Measurements from ENCODE around the gene PHTF2.
"Not testable (repeated sequence)": the region's sequence is repeated elsewhere in the genome, so short reads cannot be mapped to it uniquely, and the experiment has no call there.

PHTF2 gene

GRCh38 chr7:77830649-77831355, 32.2 kb downstream of the PHTF2 start:
- H3K9ac ChIP-seq (ENCODE audit: low read length in 2 of 2) = no peak overlapping the region
- no peaks in the 10 kb centered on the region for H3K9me3 ChIP-seq (ENCODE audit: control insufficient read depth in 2 of 2, low read length in 2 of 2)
- no peaks in the 10 kb centered on the region for H3K4me1 ChIP-seq (ENCODE audit: control insufficient read depth, insufficient read depth, low read length)
- no peak overlapping the region for H3K27ac ChIP-seq (ENCODE audit: low read length)
- no peak overlapping the region for H3K4me3 ChIP-seq (ENCODE audit: low read length in 2 of 2)
- no peaks in the 10 kb centered on the region for H3K27me3 ChIP-seq (ENCODE audit: control insufficient read depth in 1 of 2, insufficient read depth in 2 of 2, low read length in 2 of 2)
- no peaks in the 10 kb centered on the region for H3K36me3 ChIP-seq (ENCODE audit: control insufficient read depth in 2 of 2, insufficient read depth in 2 of 2, low read length in 2 of 2)

DNA sequence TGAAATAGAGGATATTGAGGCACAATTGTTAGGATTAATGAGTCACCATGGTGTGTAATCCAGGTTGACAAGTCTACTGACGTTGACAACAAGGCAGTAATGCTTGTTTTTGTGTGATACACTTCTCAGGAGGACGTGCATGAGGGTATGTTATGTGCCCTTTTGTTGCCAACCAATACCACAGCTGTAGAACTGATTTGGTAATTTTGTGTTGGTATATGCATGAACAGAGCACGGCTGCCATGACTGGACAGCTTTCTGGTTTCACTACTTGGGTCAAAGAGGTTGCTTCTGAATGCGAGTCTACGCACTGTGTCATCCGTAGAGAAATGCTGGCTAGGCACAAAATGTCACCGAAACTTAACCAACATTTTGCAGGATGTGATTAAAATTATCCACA, 32.9 kb downstream of the PHTF2 start:
- no peaks in the 10 kb centered on the region for H3K4me1 ChIP-seq (ENCODE audit: control insufficient read depth, insufficient read depth, low read length)
- H3K9ac ChIP-seq (ENCODE audit: low read length in 2 of 2) = no peak overlapping the region
- no peak overlapping the region for H3K27ac ChIP-seq (ENCODE audit: low read length)
- no peak overlapping the region for H3K4me3 ChIP-seq (ENCODE audit: low read length in 2 of 2)
- H3K36me3 ChIP-seq (ENCODE audit: control insufficient read depth in 2 of 2, insufficient read depth in 2 of 2, low read length in 2 of 2) = no peaks in the 10 kb centered on the region
- H3K27me3 ChIP-seq (ENCODE audit: control insufficient read depth in 1 of 2, insufficient read depth in 2 of 2, low read length in 2 of 2) = no peaks in the 10 kb centered on the region
- no peaks in the 10 kb centered on the region for H3K9me3 ChIP-seq (ENCODE audit: control insufficient read depth in 2 of 2, low read length in 2 of 2)

DNA sequence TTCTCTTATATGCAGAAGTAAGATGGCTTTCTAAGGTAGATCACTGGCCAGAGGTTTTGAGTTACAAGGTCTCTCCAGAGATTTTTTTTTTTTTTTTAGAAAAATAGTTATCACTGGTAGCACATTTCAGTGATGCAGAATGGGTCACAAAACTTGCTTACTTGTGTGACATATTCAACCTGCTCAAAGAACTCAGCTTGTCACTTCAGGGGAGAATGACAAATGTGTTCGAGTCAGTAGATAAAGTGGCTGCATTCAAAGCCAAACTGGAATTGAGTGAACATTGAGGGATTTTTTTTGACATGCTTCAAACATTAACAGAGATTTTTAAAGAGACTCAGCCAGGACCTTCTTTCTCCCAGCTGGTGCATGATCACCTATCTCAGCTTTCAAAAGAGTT, 33.4 kb downstream of the PHTF2 start:
- Histone ChIP-seq H3K9ac (ENCODE audit: low read length in 2 of 2) (no peak overlapping the region), H3K4me3 (ENCODE audit: low read length in 2 of 2) (no peak overlapping the region), H3K27ac (ENCODE audit: low read length) (no peak overlapping the region), H3K36me3 (ENCODE audit: control insufficient read depth in 2 of 2, insufficient read depth in 2 of 2, low read length in 2 of 2) (no peaks in the 10 kb centered on the region), H3K9me3 (ENCODE audit: control insufficient read depth in 2 of 2, low read length in 2 of 2) (no peaks in the 10 kb centered on the region), H3K4me1 (ENCODE audit: control insufficient read depth, insufficient read depth, low read length) (no peaks in the 10 kb centered on the region), H3K27me3 (ENCODE audit: control insufficient read depth in 1 of 2, insufficient read depth in 2 of 2, low read length in 2 of 2) (no peaks in the 10 kb centered on the region)

GRCh38 chr7:77833136-77833535, 34.6 kb downstream of the PHTF2 start:
- Histone ChIP-seq H3K4me3 (ENCODE audit: low read length in 2 of 2) (no peak overlapping the region), H3K36me3 (ENCODE audit: control insufficient read depth in 2 of 2, insufficient read depth in 2 of 2, low read length in 2 of 2) (no peaks in the 10 kb centered on the region), H3K27me3 (ENCODE audit: control insufficient read depth in 1 of 2, insufficient read depth in 2 of 2, low read length in 2 of 2) (no peaks in the 10 kb centered on the region)

DNA sequence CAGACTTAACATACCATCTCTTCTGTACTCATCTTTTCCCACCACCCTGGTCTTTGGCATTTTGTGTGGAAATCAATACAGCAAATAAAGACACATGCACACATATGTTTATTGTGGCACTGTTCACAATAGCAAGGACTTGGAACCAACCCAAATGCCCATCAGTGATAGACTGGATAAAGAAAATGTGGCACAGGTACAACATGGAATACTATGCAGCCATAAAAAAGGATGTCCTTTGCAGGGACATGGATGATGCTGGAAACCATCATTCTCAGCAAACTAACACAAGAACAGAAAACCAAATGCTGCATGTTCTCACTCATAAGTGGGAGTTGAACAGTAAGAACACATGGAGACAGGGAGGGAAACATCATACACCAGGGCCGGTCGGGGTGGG, 37.9 kb downstream of the PHTF2 start:
- not testable (repeated sequence) for H3K27me3 ChIP-seq (ENCODE audit: control insufficient read depth in 1 of 2, insufficient read depth in 2 of 2, low read length in 2 of 2); H3K9ac ChIP-seq (ENCODE audit: low read length in 2 of 2); H3K27ac ChIP-seq (ENCODE audit: low read length); H3K9me3 ChIP-seq (ENCODE audit: control insufficient read depth in 2 of 2, low read length in 2 of 2); H3K36me3 ChIP-seq (ENCODE audit: control insufficient read depth in 2 of 2, insufficient read depth in 2 of 2, low read length in 2 of 2); H3K4me1 ChIP-seq (ENCODE audit: control insufficient read depth, insufficient read depth, low read length); H3K4me3 ChIP-seq (ENCODE audit: low read length in 2 of 2)

More at GRCh38 chr7:77833136-77833535, 34.6 kb downstream of the PHTF2 start:
- Histone ChIP-seq H3K9me3 (ENCODE audit: control insufficient read depth in 2 of 2, low read length in 2 of 2) (no peaks in the 10 kb centered on the region), H3K4me1 (ENCODE audit: control insufficient read depth, insufficient read depth, low read length) (no peaks in the 10 kb centered on the region), H3K27ac (ENCODE audit: low read length) (no peak overlapping the region), H3K9ac (ENCODE audit: low read length in 2 of 2) (no peak overlapping the region)

DNA sequence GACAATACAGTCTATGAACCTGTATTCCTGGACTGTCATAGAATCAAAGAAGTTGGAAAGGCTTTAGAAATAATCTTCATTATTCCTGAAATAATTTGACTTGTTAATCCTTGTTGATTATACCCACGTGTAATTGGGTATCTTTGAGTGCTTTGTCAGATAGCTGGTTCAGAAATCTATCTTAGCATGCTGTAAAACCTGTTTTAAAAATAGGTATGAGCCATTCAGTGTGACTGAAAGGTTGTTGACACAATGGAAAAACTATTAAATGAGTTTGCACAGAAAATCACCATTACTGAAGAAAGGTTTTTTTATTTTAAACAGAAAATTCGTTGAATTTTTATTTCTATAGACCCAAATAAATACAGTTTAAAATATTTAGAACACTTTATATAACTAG, 38.7 kb downstream of the PHTF2 start:
- Histone ChIP-seq H3K27ac (ENCODE audit: low read length) (no peak overlapping the region), H3K27me3 (ENCODE audit: control insufficient read depth in 1 of 2, insufficient read depth in 2 of 2, low read length in 2 of 2) (no peaks in the 10 kb centered on the region), H3K4me3 (ENCODE audit: low read length in 2 of 2) (no peak overlapping the region), H3K36me3 (ENCODE audit: control insufficient read depth in 2 of 2, insufficient read depth in 2 of 2, low read length in 2 of 2) (no peaks in the 10 kb centered on the region), H3K9me3 (ENCODE audit: control insufficient read depth in 2 of 2, low read length in 2 of 2) (no peaks in the 10 kb centered on the region), H3K9ac (ENCODE audit: low read length in 2 of 2) (no peak overlapping the region), H3K4me1 (ENCODE audit: control insufficient read depth, insufficient read depth, low read length) (no peaks in the 10 kb centered on the region)

DNA sequence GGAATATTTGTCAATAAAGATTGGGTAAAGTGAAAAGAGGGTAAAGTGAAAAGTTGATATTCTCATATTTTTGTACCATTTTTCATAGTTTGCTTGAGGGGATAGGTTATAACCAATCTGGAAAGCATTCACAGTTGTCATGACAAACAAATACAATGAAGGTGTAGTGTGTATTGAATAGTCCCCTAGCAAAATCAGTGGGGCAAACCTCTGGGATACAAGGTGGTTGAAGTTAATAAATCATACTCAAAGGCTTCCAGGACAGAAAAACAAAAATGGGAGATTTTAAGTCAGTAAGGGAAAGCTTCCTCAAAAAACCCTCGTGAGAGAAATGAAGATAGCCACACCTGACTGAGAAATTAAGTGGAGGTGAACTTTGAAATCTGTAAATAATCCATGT, 39.4 kb downstream of the PHTF2 start:
- no peak overlapping the region for H3K9ac ChIP-seq (ENCODE audit: low read length in 2 of 2)
- H3K27ac ChIP-seq (ENCODE audit: low read length) = no peak overlapping the region

GRCh38 chr7:77838929-77839491, 40.4 kb downstream of the PHTF2 start:
- Histone ChIP-seq H3K27ac (ENCODE audit: low read length) (no peak overlapping the region), H3K4me3 (ENCODE audit: low read length in 2 of 2) (no peak overlapping the region), H3K27me3 (ENCODE audit: control insufficient read depth in 1 of 2, insufficient read depth in 2 of 2, low read length in 2 of 2) (no peaks in the 10 kb centered on the region), H3K36me3 (ENCODE audit: control insufficient read depth in 2 of 2, insufficient read depth in 2 of 2, low read length in 2 of 2) (no peaks in the 10 kb centered on the region), H3K4me1 (ENCODE audit: control insufficient read depth, insufficient read depth, low read length) (no peaks in the 10 kb centered on the region), H3K9me3 (ENCODE audit: control insufficient read depth in 2 of 2, low read length in 2 of 2) (no peaks in the 10 kb centered on the region), H3K9ac (ENCODE audit: low read length in 2 of 2) (no peak overlapping the region)

More for the DNA sequence above, 39.4 kb downstream of the PHTF2 start:
- Histone ChIP-seq H3K4me1 (ENCODE audit: control insufficient read depth, insufficient read depth, low read length) (no peaks in the 10 kb centered on the region), H3K27me3 (ENCODE audit: control insufficient read depth in 1 of 2, insufficient read depth in 2 of 2, low read length in 2 of 2) (no peaks in the 10 kb centered on the region), H3K36me3 (ENCODE audit: control insufficient read depth in 2 of 2, insufficient read depth in 2 of 2, low read length in 2 of 2) (no peaks in the 10 kb centered on the region), H3K4me3 (ENCODE audit: low read length in 2 of 2) (no peak overlapping the region), H3K9me3 (ENCODE audit: control insufficient read depth in 2 of 2, low read length in 2 of 2) (no peaks in the 10 kb centered on the region)

- H3K4me1 ChIP-seq (ENCODE audit: control insufficient read depth, insufficient read depth, low read length) = no peaks in the 10 kb centered on the region
- H3K27ac ChIP-seq (ENCODE audit: low read length) = no peak overlapping the region
- H3K9me3 ChIP-seq (ENCODE audit: control insufficient read depth in 2 of 2, low read length in 2 of 2) = no peaks in the 10 kb centered on the region
- H3K9ac ChIP-seq (ENCODE audit: low read length in 2 of 2) = no peak overlapping the region
- H3K4me3 ChIP-seq (ENCODE audit: low read length in 2 of 2) = no peak overlapping the region
- no peaks in the 10 kb centered on the region for H3K36me3 ChIP-seq (ENCODE audit: control insufficient read depth in 2 of 2, insufficient read depth in 2 of 2, low read length in 2 of 2)
- H3K27me3 ChIP-seq (ENCODE audit: control insufficient read depth in 1 of 2, insufficient read depth in 2 of 2, low read length in 2 of 2) = no peaks in the 10 kb centered on the region
Observed at GRCh38 chr7:77839919-77840318, 41.3 kb downstream of the PHTF2 start.

- no peak overlapping the region for H3K27ac ChIP-seq (ENCODE audit: low read length)
- no peaks in the 10 kb centered on the region for H3K27me3 ChIP-seq (ENCODE audit: control insufficient read depth in 1 of 2, insufficient read depth in 2 of 2, low read length in 2 of 2)
- H3K4me1 ChIP-seq (ENCODE audit: control insufficient read depth, insufficient read depth, low read length) = no peaks in the 10 kb centered on the region
- no peak overlapping the region for H3K9ac ChIP-seq (ENCODE audit: low read length in 2 of 2)
- peaks cover 0 to 3% of the 10 kb centered on the region in 2 donors for H3K36me3 ChIP-seq (ENCODE audit: control insufficient read depth in 2 of 2, insufficient read depth in 2 of 2, low read length in 2 of 2)
- H3K9me3 ChIP-seq (ENCODE audit: control insufficient read depth in 2 of 2, low read length in 2 of 2) = no peaks in the 10 kb centered on the region
- H3K4me3 ChIP-seq (ENCODE audit: low read length in 2 of 2) = no peak overlapping the region
Observed at GRCh38 chr7:77843194-77843593, 44.6 kb downstream of the PHTF2 start.

DNA sequence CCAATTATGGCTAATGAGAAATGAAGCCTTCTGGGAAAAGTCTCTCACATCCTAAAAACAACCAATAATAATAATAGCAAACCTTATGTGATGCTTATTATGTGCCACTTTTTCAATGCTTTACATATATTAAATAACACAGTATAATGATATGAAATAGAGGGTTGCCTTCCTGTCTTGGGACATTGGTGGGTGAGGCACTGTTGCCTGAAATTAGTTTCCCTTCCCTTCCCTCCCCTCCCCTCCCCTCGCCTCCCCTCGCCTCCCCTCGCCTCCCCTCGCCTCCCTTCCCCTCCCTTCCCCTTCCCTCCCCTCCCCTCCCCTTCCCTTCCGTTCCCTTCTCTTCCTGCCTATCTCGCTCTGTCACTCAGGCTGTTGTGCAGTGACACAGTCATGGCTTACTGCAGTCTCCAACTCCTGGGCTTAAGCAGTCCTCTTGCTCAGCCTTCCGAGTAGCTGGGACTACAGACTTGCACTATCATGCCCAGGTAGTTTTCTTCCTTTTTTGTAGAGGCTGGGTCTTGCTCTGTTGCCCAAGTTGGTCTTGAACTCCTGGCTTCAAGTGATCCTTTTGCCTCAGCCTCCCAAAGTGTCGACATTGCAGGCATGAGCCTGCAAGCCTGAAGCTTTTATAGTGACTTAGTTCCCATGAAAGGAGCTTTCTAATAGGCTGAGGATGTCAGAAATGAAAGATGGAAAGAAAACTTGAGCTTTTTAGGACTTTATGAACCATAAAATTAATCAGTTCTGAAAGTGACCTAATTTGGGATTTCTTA, 47.9 kb downstream of the PHTF2 start:
- Histone ChIP-seq H3K9ac (ENCODE audit: low read length in 2 of 2) (no peak overlapping the region), H3K4me1 (ENCODE audit: control insufficient read depth, insufficient read depth, low read length) (no peaks in the 10 kb centered on the region), H3K27me3 (ENCODE audit: control insufficient read depth in 1 of 2, insufficient read depth in 2 of 2, low read length in 2 of 2) (no peaks in the 10 kb centered on the region), H3K4me3 (ENCODE audit: low read length in 2 of 2) (no peak overlapping the region), H3K9me3 (ENCODE audit: control insufficient read depth in 2 of 2, low read length in 2 of 2) (no peaks in the 10 kb centered on the region), H3K36me3 (ENCODE audit: control insufficient read depth in 2 of 2, insufficient read depth in 2 of 2, low read length in 2 of 2) (peaks cover 0 to 3% of the 10 kb centered on the region in 2 donors), H3K27ac (ENCODE audit: low read length) (no peak overlapping the region)

Data from stomach smooth muscle (tissue), 2 donors.